Camera-type eye (tissue), 1 donor: ENCODE measurements around the gene TMEM171. TPM values are rescaled to one million over a fixed set of nuclear protein-coding genes. Genes with fewer than 3 reads are reported as not detected.

Source experiments
- total RNA-seq: library from RNA; depleted of rRNA; stranded (reverse); fragments of >200 nt; gene quantifications from one replicate; pipeline ENCODE4 v1.2.3, GENCODE V29; 2014

The TMEM171 gene
- total RNA-seq = 1.6 TPM

GRCh38 chr5:73120222-73121118, at the start of gene TMEM171:
Gene TMEM171, plus strand, starts transcription at chr5:73120575. Its CDS starts 2,799 bp downstream, at chr5:73123374.

GRCh38 chr5:73172951-73173350, 52.6 kb downstream of the TMEM171 start, which contains the start of gene TMEM174:
Gene TMEM174, plus strand, starts transcription at chr5:73173193. Its CDS starts 51 bp downstream, at chr5:73173244.

Other genes starting within 250 kb of the TMEM171 start
- 47.1 TPM for gene FCHO2, start 164.5 kb upstream of the TMEM171 start, total RNA-seq
- gene TMEM174, start 52.6 kb downstream of the TMEM171 start, total RNA-seq = not detected